ENCODE measurements around the gene ANKRD55.

Gene ANKRD55

GRCh38 chr5:56264417-56265025 lies 31.4 kb upstream of the ANKRD55 start:
- no peak for TF ChIP-seq POLR2AphosphoS5 (IDR thresholded peaks at IDR 0.05; ENCODE audit: low read depth, low read length)
- TF ChIP-seq FOXP2 (optimal IDR thresholded peaks at IDR 0.05; ENCODE audit: borderline replicate concordance, extremely low read depth, extremely low read length, insufficient read depth): no peak
- TF ChIP-seq, protein P1, sequence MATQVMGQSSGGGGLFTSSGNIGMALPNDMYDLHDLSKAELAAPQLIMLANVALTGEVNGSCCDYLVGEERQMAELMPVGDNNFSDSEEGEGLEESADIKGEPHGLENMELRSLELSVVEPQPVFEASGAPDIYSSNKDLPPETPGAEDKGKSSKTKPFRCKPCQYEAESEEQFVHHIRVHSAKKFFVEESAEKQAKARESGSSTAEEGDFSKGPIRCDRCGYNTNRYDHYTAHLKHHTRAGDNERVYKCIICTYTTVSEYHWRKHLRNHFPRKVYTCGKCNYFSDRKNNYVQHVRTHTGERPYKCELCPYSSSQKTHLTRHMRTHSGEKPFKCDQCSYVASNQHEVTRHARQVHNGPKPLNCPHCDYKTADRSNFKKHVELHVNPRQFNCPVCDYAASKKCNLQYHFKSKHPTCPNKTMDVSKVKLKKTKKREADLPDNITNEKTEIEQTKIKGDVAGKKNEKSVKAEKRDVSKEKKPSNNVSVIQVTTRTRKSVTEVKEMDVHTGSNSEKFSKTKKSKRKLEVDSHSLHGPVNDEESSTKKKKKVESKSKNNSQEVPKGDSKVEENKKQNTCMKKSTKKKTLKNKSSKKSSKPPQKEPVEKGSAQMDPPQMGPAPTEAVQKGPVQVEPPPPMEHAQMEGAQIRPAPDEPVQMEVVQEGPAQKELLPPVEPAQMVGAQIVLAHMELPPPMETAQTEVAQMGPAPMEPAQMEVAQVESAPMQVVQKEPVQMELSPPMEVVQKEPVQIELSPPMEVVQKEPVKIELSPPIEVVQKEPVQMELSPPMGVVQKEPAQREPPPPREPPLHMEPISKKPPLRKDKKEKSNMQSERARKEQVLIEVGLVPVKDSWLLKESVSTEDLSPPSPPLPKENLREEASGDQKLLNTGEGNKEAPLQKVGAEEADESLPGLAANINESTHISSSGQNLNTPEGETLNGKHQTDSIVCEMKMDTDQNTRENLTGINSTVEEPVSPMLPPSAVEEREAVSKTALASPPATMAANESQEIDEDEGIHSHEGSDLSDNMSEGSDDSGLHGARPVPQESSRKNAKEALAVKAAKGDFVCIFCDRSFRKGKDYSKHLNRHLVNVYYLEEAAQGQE (IDR thresholded peaks at IDR 0.05; ENCODE audit: insufficient read depth in 1 of 2, low read depth in 2 of 2, low read length in 2 of 2): no peak
- TF ChIP-seq SIN3A (IDR thresholded peaks at IDR 0.05; ENCODE audit: borderline replicate concordance, insufficient read depth, low read length): no peak
- TF ChIP-seq TAF1 (IDR thresholded peaks at IDR 0.05; ENCODE audit: borderline replicate concordance, insufficient read depth, low read length): no peak

DNA sequence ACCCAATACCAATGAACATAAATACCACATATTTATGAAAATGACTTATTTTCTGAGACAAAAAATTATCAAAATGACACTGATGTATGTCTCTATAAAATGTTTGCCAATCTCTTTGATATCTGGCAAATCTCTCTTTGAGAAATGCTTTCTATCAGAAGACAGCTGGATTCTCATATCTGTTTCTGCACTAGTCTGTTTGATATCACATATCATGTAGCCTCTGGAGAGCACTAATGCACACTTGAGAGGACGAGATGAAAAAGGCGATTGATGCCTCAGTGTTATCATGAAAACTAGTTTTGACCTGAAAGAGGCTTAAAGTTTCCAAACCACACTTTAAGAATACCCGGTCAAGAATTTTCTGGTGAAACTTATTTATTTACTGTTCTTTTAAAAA lies 29.1 kb upstream of the ANKRD55 start:
- TF ChIP-seq SIN3A (IDR thresholded peaks at IDR 0.05; ENCODE audit: borderline replicate concordance, insufficient read depth, low read length) (no peak), POLR2AphosphoS5 (IDR thresholded peaks at IDR 0.05; ENCODE audit: low read depth, low read length) (no peak), FOXP2 (optimal IDR thresholded peaks at IDR 0.05; ENCODE audit: borderline replicate concordance, extremely low read depth, extremely low read length, insufficient read depth) (no peak), TAF1 (IDR thresholded peaks at IDR 0.05; ENCODE audit: borderline replicate concordance, insufficient read depth, low read length) (no peak)

DNA sequence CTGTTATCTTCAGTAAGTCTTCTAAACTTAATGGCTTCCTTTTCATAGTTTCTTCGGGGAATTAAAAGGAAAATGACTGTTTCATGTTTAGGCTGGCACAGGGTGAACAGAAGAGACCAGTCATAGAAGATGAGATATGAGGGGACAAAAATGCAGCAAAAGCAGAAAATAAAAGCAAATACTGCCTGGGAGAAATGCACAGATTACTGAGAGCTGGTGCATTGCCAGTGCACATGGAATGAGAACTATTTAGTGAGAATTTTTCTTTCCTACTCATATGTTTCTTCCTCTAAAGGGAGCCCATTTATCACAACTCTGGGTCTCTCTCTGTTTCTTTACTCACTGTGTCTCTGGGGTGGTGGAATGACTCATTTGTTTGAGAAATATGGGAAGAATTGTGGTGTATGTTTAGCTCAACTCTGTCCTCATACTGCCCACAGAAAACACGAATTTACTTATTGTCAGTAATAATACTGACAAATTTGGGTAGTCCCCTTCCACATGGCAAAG lies 25.9 kb upstream of the ANKRD55 start:
- no peak for TF ChIP-seq POLR2AphosphoS5 (IDR thresholded peaks at IDR 0.05; ENCODE audit: low read depth, low read length)
- no peak for TF ChIP-seq FOXP2 (optimal IDR thresholded peaks at IDR 0.05; ENCODE audit: borderline replicate concordance, extremely low read depth, extremely low read length, insufficient read depth)
- TF ChIP-seq, protein P1 (IDR thresholded peaks at IDR 0.05; ENCODE audit: insufficient read depth in 1 of 2, low read depth in 2 of 2, low read length in 2 of 2): no peak
- no peak for TF ChIP-seq SIN3A (IDR thresholded peaks at IDR 0.05; ENCODE audit: borderline replicate concordance, insufficient read depth, low read length)
- TF ChIP-seq TAF1 (IDR thresholded peaks at IDR 0.05; ENCODE audit: borderline replicate concordance, insufficient read depth, low read length): no peak

- no peak for TF ChIP-seq SIN3A (IDR thresholded peaks at IDR 0.05; ENCODE audit: borderline replicate concordance, insufficient read depth, low read length)
- TF ChIP-seq, protein P1 (IDR thresholded peaks at IDR 0.05; ENCODE audit: insufficient read depth in 1 of 2, low read depth in 2 of 2, low read length in 2 of 2): no peak
- no peak for TF ChIP-seq TAF1 (IDR thresholded peaks at IDR 0.05; ENCODE audit: borderline replicate concordance, insufficient read depth, low read length)
- TF ChIP-seq FOXP2 (optimal IDR thresholded peaks at IDR 0.05; ENCODE audit: borderline replicate concordance, extremely low read depth, extremely low read length, insufficient read depth): no peak
- TF ChIP-seq POLR2AphosphoS5 (IDR thresholded peaks at IDR 0.05; ENCODE audit: low read depth, low read length): no peak
Measured at GRCh38 chr5:56257010-56257409, 23.9 kb upstream of the ANKRD55 start.

DNA sequence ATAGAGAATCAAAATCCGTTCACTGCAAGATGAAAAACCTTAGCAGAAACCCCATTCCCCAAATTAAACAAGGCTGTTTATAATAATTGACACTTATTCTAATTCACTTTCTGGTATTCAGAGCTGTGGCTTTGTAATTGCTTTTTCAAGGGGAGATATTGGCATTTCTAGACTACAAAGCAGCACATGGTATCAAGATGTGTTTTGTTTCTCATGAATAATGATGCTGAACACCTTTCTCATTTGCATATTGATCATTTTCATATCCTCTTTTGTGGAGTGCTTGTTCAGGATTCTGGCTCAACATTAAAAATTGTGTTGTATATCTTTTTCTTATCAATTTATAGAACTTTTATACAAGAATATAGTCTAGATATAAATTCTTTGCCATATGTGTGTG lies 22.4 kb upstream of the ANKRD55 start:
- no peak for TF ChIP-seq FOXP2 (optimal IDR thresholded peaks at IDR 0.05; ENCODE audit: borderline replicate concordance, extremely low read depth, extremely low read length, insufficient read depth)
- TF ChIP-seq, protein P1 (IDR thresholded peaks at IDR 0.05; ENCODE audit: insufficient read depth in 1 of 2, low read depth in 2 of 2, low read length in 2 of 2): no peak
- no peak for TF ChIP-seq SIN3A (IDR thresholded peaks at IDR 0.05; ENCODE audit: borderline replicate concordance, insufficient read depth, low read length)
- no peak for TF ChIP-seq POLR2AphosphoS5 (IDR thresholded peaks at IDR 0.05; ENCODE audit: low read depth, low read length)
- no peak for TF ChIP-seq TAF1 (IDR thresholded peaks at IDR 0.05; ENCODE audit: borderline replicate concordance, insufficient read depth, low read length)
